GM23338 (cell line): ENCODE results near the gene COA4. TPM values are rescaled to one million over a fixed set of nuclear protein-coding genes. Genes with fewer than 3 reads are reported as not detected.

Experiments
- ATAC-seq: fragments of 200-7000 bp; cut with Tn5 transposase; 3 replicates; pipeline ENCODE4 v1.9.1; 2020
- DNase-seq: peaks from one replicate; pipeline ENCODE4 v3.0.0-alpha.2; 2015; ENCODE audit warnings: low spot score
- H2AFZ ChIP-seq: fragments of 200-600 bp; sonication (generic); 2 replicates; pipeline ENCODE4 v1.8.0; 2016; ENCODE audit warnings: antibody characterized with exemption, mild to moderate bottlenecking, moderate library complexity
- H3F3A ChIP-seq: fragments of 200-600 bp; sonication (generic); replicated peaks from 2 replicates; pipeline ENCODE4 v1.8.0; 2017; ENCODE audit warnings: antibody characterized with exemption, mixed run types, low read depth
- H3K27ac ChIP-seq: fragments of 200-600 bp; sonication (generic); 2 replicates; pipeline ENCODE4 v1.6.1; 2016; ENCODE audit warnings: low read depth
- H3K27me3 ChIP-seq: fragments of 200-600 bp; sonication (generic); 2 replicates; pipeline ENCODE4 v1.8.0; 2016; ENCODE audit warnings: mild to moderate bottlenecking, mixed run types, moderate library complexity; ENCODE audit not compliant: insufficient read depth
- H3K36me3 ChIP-seq: fragments of 200-600 bp; sonication (generic); 2 replicates; pipeline ENCODE4 v1.8.0; 2016; ENCODE audit warnings: mild to moderate bottlenecking; ENCODE audit not compliant: insufficient read depth
- H3K4me1 ChIP-seq: fragments of 200-600 bp; sonication (generic); 2 replicates; pipeline ENCODE4 v1.8.0; 2016; ENCODE audit warnings: mild to moderate bottlenecking, moderate library complexity; ENCODE audit not compliant: insufficient read depth
- H3K4me2 ChIP-seq: fragments of 200-600 bp; sonication (generic); 2 replicates; pipeline ENCODE4 v1.7.1; 2017; ENCODE audit warnings: mixed run types
- H3K4me3 ChIP-seq: fragments of 200-600 bp; sonication (generic); 2 replicates; pipeline ENCODE4 v1.6.1; 2016; ENCODE audit warnings: mixed run types
- H3K79me2 ChIP-seq: fragments of 200-600 bp; sonication (generic); replicated peaks from 2 replicates; pipeline ENCODE4 v1.8.0; 2017; ENCODE audit warnings: mild to moderate bottlenecking; ENCODE audit not compliant: insufficient read depth
- H3K9me2 ChIP-seq: fragments of 200-600 bp; sonication (generic); 2 replicates; pipeline ENCODE4 v1.8.0; 2017; ENCODE audit not compliant: insufficient read depth
- H4K20me1 ChIP-seq: fragments of 200-600 bp; sonication (generic); replicated peaks from 2 replicates; pipeline ENCODE4 v1.8.0; 2017; ENCODE audit warnings: mild to moderate bottlenecking; ENCODE audit not compliant: insufficient read depth
- H3K27ac Mint-ChIP-seq: 2 replicates; pipeline ENCODE4 v1.8.0; 2020; ENCODE audit warnings: inconsistent platforms, mild to moderate bottlenecking, moderate library complexity, mixed read lengths
- H3K27me3 Mint-ChIP-seq: 3 replicates; pipeline ENCODE4 v1.8.0; 2022; ENCODE audit warnings: low read depth, mild to moderate bottlenecking, moderate library complexity, mixed read lengths, inconsistent platforms; ENCODE audit not compliant: insufficient read depth, poor library complexity
- H3K36me3 Mint-ChIP-seq: 3 replicates; pipeline ENCODE4 v1.8.0; 2021; ENCODE audit warnings: low read depth, mild to moderate bottlenecking, inconsistent platforms, moderate library complexity, mixed read lengths
- H3K4me1 Mint-ChIP-seq: 3 replicates; pipeline ENCODE4 v1.8.0; 2020; ENCODE audit warnings: mild to moderate bottlenecking, inconsistent platforms, mixed read lengths
- H3K4me3 Mint-ChIP-seq: 3 replicates; pipeline ENCODE4 v1.8.0; 2021; ENCODE audit warnings: moderate library complexity, mild to moderate bottlenecking, inconsistent platforms, mixed read lengths
- H3K9me3 Mint-ChIP-seq: 3 replicates; pipeline ENCODE4 v1.8.0; 2020; ENCODE audit warnings: moderate library complexity, mild to moderate bottlenecking, inconsistent platforms, mixed read lengths
- CREB1 ChIP-seq: fragments of 250-450 bp; sonication (Bioruptor Pico); IDR thresholded peaks from 2 replicates; pipeline ENCODE4 v1.5.0; 2020; ENCODE audit warnings: low read depth, mild to moderate bottlenecking, moderate library complexity
- ETS1 ChIP-seq: IDR thresholded peaks from 2 replicates; pipeline ENCODE4 v1.6.1; 2016; ENCODE audit warnings: antibody characterized with exemption
- EZH2 ChIP-seq: fragments of 200-600 bp; sonication (generic); IDR thresholded peaks from one replicate; pipeline ENCODE4 v1.8.0; 2017; ENCODE audit warnings: antibody characterized with exemption, mild to moderate bottlenecking, low read depth; ENCODE audit not compliant: unreplicated experiment
- EZH2phosphoT487 ChIP-seq: fragments of 200-600 bp; sonication (generic); IDR thresholded peaks from one replicate; pipeline ENCODE4 v1.8.1; 2018; ENCODE audit warnings: antibody characterized with exemption; ENCODE audit not compliant: unreplicated experiment
- JUNB ChIP-seq: IDR thresholded peaks from one replicate; pipeline ENCODE4 v1.6.1; 2016; ENCODE audit warnings: antibody characterized with exemption; ENCODE audit not compliant: unreplicated experiment
- NANOG ChIP-seq: IDR thresholded peaks from 2 replicates; pipeline ENCODE4 v1.6.1; 2016; ENCODE audit warnings: antibody characterized with exemption, borderline replicate concordance
- POLR2AphosphoS5 ChIP-seq: IDR thresholded peaks from 2 replicates; pipeline ENCODE4 v1.6.1; 2016; ENCODE audit warnings: antibody characterized with exemption, low read depth
- STAT1 ChIP-seq: IDR thresholded peaks from one replicate; pipeline ENCODE4 v1.6.1; 2016; ENCODE audit warnings: antibody characterized with exemption; ENCODE audit not compliant: unreplicated experiment
- ZNF114 ChIP-seq: fragments of 250-450 bp; sonication (Bioruptor Pico); IDR thresholded peaks from 2 replicates; pipeline ENCODE4 v1.5.0; 2020; ENCODE audit warnings: mild to moderate bottlenecking, moderate library complexity
- ZNF331 ChIP-seq: fragments of 250-450 bp; sonication (Bioruptor Pico); IDR thresholded peaks from 2 replicates; pipeline ENCODE4 v1.5.0; 2020; ENCODE audit warnings: low read depth, mild to moderate bottlenecking, moderate library complexity
- ZNF462 ChIP-seq: fragments of 250-450 bp; sonication (Bioruptor Pico); IDR thresholded peaks from 2 replicates; pipeline ENCODE4 v1.5.0; 2020; ENCODE audit warnings: mild to moderate bottlenecking, moderate library complexity
- polyA plus RNA-seq: library from polyadenylated mRNA; unstranded; fragments of >200 nt; fragmentation: Nextera tagmentation; extraction: Ambion mirVana; gene quantifications from 2 replicates; pipeline ENCODE4 v1.2.1, GENCODE V29; 2016
- total RNA-seq: library from RNA; depleted of rRNA; stranded (reverse); fragments of >200 nt; shearing (Covaris generic); gene quantifications from 2 replicates; pipeline ENCODE4 v1.2.3, GENCODE V29; 2014
- TF ChIP-seq, protein P1 (sequence below), 2 experiments: fragments of 200-600 bp in 1 of 2; sonication (generic) in 1 of 2; conservative IDR thresholded peaks; 2 replicates each; pipeline versions ENCODE4 v1.5.1 to v1.6.1; 2016 to 2017; ENCODE audit warnings: antibody characterized with exemption in 2 of 2, low read depth in 2 of 2, mild to moderate bottlenecking in 2 of 2, moderate library complexity in 1 of 2
- TF ChIP-seq, protein P2 (sequence below): IDR thresholded peaks from one replicate; pipeline ENCODE4 v1.6.1; 2018; ENCODE audit warnings: antibody characterized with exemption; ENCODE audit not compliant: unreplicated experiment

The COA4 gene
- total and polyA plus RNA-seq, 2 experiments from 2014 or later, result 168 to 174 TPM

- H3K4me1 ChIP-seq, result no peaks in the 10 kb centered on the region
- DNase-seq, result no peak
- no peak overlapping the region for H3K4me3 ChIP-seq
- Mint-ChIP-seq H3K27me3 (no peaks in the 10 kb centered on the region), H3K4me1 (no peaks in the 10 kb centered on the region), H3K9me3 (peaks cover 3% of the 10 kb centered on the region; the same call in 1 of the 3 replicates), H3K27ac (peak overlapping the region; percentile 81), H3K4me3 (no peak overlapping the region), H3K36me3 (peaks cover 29% of the 10 kb centered on the region)
- H3K27me3 ChIP-seq, result no peaks in the 10 kb centered on the region
- H3K36me3 ChIP-seq, result peaks cover 6% of the 10 kb centered on the region; the same call in 1 of the 2 replicates
- H3K79me2 ChIP-seq, result no peaks in the 10 kb centered on the region
- no peak overlapping the region for H3K4me2 ChIP-seq
- no peak for ATAC-seq
- H4K20me1 ChIP-seq, result no peaks in the 10 kb centered on the region
- H3K9me2 ChIP-seq, result no peaks in the 10 kb centered on the region; the same call in 1 of the 2 replicates
- no peak overlapping the region for H2AFZ ChIP-seq
- H3K27ac ChIP-seq, result no peak overlapping the region
- no peaks in the 10 kb centered on the region for H3F3A ChIP-seq
- no peak for TF ChIP-seq ZNF331 (CRISPR knock-in tag)
- TF ChIP-seq JUNB, result no peak
- no peak for TF ChIP-seq EZH2
- TF ChIP-seq, protein P1, sequence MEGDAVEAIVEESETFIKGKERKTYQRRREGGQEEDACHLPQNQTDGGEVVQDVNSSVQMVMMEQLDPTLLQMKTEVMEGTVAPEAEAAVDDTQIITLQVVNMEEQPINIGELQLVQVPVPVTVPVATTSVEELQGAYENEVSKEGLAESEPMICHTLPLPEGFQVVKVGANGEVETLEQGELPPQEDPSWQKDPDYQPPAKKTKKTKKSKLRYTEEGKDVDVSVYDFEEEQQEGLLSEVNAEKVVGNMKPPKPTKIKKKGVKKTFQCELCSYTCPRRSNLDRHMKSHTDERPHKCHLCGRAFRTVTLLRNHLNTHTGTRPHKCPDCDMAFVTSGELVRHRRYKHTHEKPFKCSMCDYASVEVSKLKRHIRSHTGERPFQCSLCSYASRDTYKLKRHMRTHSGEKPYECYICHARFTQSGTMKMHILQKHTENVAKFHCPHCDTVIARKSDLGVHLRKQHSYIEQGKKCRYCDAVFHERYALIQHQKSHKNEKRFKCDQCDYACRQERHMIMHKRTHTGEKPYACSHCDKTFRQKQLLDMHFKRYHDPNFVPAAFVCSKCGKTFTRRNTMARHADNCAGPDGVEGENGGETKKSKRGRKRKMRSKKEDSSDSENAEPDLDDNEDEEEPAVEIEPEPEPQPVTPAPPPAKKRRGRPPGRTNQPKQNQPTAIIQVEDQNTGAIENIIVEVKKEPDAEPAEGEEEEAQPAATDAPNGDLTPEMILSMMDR (conservative IDR thresholded peaks at IDR 0.05; ENCODE audit: low read depth in 2 of 2), result no peak
- no peak for TF ChIP-seq ETS1
- no peak for TF ChIP-seq EZH2phosphoT487
- no peak for TF ChIP-seq ZNF114
- no peak for TF ChIP-seq ZNF462 (CRISPR knock-in tag)
- TF ChIP-seq STAT1, result no peak
- TF ChIP-seq POLR2AphosphoS5, result no peak
- TF ChIP-seq, protein P2, sequence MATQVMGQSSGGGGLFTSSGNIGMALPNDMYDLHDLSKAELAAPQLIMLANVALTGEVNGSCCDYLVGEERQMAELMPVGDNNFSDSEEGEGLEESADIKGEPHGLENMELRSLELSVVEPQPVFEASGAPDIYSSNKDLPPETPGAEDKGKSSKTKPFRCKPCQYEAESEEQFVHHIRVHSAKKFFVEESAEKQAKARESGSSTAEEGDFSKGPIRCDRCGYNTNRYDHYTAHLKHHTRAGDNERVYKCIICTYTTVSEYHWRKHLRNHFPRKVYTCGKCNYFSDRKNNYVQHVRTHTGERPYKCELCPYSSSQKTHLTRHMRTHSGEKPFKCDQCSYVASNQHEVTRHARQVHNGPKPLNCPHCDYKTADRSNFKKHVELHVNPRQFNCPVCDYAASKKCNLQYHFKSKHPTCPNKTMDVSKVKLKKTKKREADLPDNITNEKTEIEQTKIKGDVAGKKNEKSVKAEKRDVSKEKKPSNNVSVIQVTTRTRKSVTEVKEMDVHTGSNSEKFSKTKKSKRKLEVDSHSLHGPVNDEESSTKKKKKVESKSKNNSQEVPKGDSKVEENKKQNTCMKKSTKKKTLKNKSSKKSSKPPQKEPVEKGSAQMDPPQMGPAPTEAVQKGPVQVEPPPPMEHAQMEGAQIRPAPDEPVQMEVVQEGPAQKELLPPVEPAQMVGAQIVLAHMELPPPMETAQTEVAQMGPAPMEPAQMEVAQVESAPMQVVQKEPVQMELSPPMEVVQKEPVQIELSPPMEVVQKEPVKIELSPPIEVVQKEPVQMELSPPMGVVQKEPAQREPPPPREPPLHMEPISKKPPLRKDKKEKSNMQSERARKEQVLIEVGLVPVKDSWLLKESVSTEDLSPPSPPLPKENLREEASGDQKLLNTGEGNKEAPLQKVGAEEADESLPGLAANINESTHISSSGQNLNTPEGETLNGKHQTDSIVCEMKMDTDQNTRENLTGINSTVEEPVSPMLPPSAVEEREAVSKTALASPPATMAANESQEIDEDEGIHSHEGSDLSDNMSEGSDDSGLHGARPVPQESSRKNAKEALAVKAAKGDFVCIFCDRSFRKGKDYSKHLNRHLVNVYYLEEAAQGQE, result no peak
- TF ChIP-seq CREB1 (CRISPR knock-in tag), result no peak
- TF ChIP-seq NANOG, result no peak
These were observed 25.7 kb upstream of the COA4 start for GRCh38 chr11:73902303-73902702.
